Esophagus squamous epithelium (tissue), 4 donors: ENCODE data around the gene SLCO2B1.

Experiments
- POLR2A ChIP-seq, 4 donors: fragments of 450-650 bp; IDR thresholded peaks; one replicate each; pipeline ENCODE4 v1.6.1; 2017; ENCODE audit warnings: antibody characterized with exemption in 4 of 4, mild to moderate bottlenecking in 4 of 4, moderate library complexity in 3 of 4
- TF ChIP-seq, protein P1 (sequence below), 6 experiments: fragments of 450-650 bp in 4 of 6; fragments of 200-600 bp in 2 of 6; sonication (generic) in 2 of 6; IDR thresholded peaks; one replicate each; pipeline ENCODE4 v1.5.1; 2016 to 2019; ENCODE audit warnings: antibody characterized with exemption in 6 of 6, mild to moderate bottlenecking in 4 of 6, moderate library complexity in 4 of 6

- TF ChIP-seq POLR2A (IDR thresholded peaks at IDR 0.05), result no peak
- TF ChIP-seq, protein P1, sequence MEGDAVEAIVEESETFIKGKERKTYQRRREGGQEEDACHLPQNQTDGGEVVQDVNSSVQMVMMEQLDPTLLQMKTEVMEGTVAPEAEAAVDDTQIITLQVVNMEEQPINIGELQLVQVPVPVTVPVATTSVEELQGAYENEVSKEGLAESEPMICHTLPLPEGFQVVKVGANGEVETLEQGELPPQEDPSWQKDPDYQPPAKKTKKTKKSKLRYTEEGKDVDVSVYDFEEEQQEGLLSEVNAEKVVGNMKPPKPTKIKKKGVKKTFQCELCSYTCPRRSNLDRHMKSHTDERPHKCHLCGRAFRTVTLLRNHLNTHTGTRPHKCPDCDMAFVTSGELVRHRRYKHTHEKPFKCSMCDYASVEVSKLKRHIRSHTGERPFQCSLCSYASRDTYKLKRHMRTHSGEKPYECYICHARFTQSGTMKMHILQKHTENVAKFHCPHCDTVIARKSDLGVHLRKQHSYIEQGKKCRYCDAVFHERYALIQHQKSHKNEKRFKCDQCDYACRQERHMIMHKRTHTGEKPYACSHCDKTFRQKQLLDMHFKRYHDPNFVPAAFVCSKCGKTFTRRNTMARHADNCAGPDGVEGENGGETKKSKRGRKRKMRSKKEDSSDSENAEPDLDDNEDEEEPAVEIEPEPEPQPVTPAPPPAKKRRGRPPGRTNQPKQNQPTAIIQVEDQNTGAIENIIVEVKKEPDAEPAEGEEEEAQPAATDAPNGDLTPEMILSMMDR (IDR thresholded peaks at IDR 0.05), result no peak
Measured at GRCh38 chr11:75223954-75224643, 73.2 kb downstream of the SLCO2B1 start.
